ENCODE data around the gene PACSIN1.

The PACSIN1 gene

GRCh38 chr6:34544776-34545471, 79.0 kb downstream of the PACSIN1 start:
- no peak for TF ChIP-seq CTCF (IDR thresholded peaks at IDR 0.05; ENCODE audit: insufficient read depth, low read depth, low read length, missing control alignments)
- H3K4me3 ChIP-seq (ENCODE audit: low read length) = no peak overlapping the region
- DNase-seq (ENCODE audit: low read depth) = no peak

DNA sequence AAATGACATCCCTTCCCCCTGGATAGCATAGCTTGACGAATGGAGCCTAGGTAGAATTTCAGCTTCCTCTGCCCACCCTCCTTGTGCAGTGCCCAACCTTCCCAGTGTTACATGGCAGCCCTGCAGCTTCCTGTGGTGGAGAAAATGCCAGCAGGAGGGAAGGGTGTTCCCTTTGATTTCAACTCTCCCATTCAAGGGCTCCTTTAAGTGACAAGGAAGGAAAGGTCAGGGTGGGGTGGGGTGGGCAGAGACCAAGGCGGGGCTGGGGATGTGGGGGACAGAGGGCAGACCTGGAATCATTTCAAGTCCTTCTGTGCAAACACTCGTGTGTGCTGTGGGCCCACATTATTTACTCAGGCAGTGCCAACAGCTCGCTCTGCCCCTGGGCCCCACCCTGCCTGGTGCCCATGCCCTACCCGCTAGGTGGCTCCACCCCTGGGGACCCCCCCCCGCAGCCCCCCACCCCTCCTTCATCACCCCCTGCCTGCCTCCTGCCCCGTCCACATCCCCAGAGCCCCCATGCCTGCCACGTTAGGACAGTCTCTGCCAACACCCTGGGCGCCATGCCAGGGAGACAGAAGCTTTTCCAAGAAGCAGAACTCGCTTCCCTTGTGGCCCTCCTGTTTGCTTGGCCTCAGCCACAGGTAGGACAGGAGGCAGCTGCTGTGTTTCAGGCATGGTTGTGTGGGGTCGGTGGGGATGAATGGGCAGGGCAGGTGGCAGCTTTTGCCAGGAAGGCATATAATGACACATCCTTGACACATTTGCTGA, 80.9 kb downstream of the PACSIN1 start:
- H3K4me3 ChIP-seq (ENCODE audit: low read length) = no peak overlapping the region
- peak; percentile 35 for DNase-seq (ENCODE audit: low read depth)
- no peak for TF ChIP-seq CTCF (IDR thresholded peaks at IDR 0.05; ENCODE audit: insufficient read depth, low read depth, low read length, missing control alignments)

GRCh38 chr6:34547701-34548644, 82.1 kb downstream of the PACSIN1 start:
- no peak for DNase-seq (ENCODE audit: low read depth)
- no peak overlapping the region for H3K4me3 ChIP-seq (ENCODE audit: low read length)
- no peak for TF ChIP-seq CTCF (IDR thresholded peaks at IDR 0.05; ENCODE audit: insufficient read depth, low read depth, low read length, missing control alignments)

DNA sequence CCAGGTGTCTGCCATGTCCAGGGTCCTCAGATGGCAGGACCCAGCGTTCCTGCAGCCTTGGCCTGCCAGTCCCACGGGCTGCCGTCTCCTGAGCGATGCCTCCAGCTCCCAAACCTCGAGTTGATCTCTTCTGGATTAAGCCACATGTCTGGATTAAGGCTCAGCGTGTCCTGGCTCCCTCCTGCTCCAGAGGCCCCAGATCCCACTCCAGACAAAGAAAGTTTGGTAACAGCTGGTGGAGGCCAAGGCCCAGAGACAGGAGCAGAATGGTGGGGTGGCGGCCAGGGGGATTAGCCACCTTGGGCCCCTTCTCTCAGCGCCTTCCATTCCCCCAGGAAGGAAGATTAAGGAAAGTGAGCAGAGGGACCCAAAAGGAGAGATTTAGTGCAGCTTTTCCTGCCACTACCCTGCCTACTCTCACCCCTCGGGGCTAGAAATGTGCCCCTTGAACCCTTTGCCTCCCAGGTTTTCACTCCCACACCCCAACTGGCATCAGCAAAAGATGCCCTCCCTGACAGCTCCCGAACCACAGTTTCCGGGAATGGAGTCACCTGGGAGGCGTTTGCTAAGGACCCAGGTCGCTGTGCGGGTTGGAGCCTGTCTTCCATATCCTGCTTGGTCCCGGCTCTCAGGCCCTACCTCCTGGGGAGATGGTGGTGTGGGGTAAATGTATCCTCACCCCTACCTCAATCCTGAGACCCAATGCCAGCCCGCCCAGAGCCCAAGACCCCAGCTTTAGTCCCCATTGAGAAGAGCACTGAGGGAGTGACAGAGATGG, 83.3 kb downstream of the PACSIN1 start:
- no peak overlapping the region for H3K4me3 ChIP-seq (ENCODE audit: low read length)
- peak; percentile 71 for DNase-seq (ENCODE audit: low read depth)
- no peak for TF ChIP-seq CTCF (IDR thresholded peaks at IDR 0.05; ENCODE audit: insufficient read depth, low read depth, low read length, missing control alignments)

GRCh38 chr6:34549804-34550202, 83.9 kb downstream of the PACSIN1 start:
- DNase-seq (ENCODE audit: low read depth) = no peak
- TF ChIP-seq CTCF (IDR thresholded peaks at IDR 0.05; ENCODE audit: insufficient read depth, low read depth, low read length, missing control alignments) = no peak
- no peak overlapping the region for H3K4me3 ChIP-seq (ENCODE audit: low read length)

DNA sequence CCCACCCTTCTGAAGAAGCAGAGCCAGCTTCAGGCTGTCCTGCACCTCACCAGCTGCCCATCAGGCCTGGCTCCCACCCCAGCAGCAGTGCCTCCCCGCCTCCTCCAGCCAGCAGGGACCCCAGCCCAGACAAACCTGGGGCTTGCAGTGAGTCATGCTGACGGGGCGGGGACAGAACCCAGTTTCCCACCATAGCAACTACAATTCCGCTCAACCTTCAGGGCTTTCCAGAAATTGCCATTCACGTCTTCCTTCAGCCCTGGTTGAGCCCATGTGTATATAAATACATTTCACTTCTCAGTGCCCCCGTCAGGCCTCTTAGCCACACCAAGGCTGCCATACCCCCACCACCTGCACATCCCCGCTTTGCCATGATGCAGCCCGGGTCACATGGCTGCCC, 85.8 kb downstream of the PACSIN1 start:
- DNase-seq (ENCODE audit: low read depth) = no peak
- no peak for TF ChIP-seq CTCF (IDR thresholded peaks at IDR 0.05; ENCODE audit: insufficient read depth, low read depth, low read length, missing control alignments)
- no peak overlapping the region for H3K4me3 ChIP-seq (ENCODE audit: low read length)
